GM23338 (cell line): ENCODE results near the gene PCNT. TPM values are rescaled to one million over a fixed set of nuclear protein-coding genes. Genes with fewer than 3 reads are reported as not detected.

Experiments used
- ATAC-seq: fragments of 200-7000 bp; cut with Tn5 transposase; 3 replicates; pipeline ENCODE4 v1.9.1; 2020
- DNase-seq: peaks from one replicate; pipeline ENCODE4 v3.0.0-alpha.2; 2015; ENCODE audit warnings: low spot score
- H2AFZ ChIP-seq: fragments of 200-600 bp; sonication (generic); 2 replicates; pipeline ENCODE4 v1.8.0; 2016; ENCODE audit warnings: antibody characterized with exemption, mild to moderate bottlenecking, moderate library complexity
- H3F3A ChIP-seq: fragments of 200-600 bp; sonication (generic); replicated peaks from 2 replicates; pipeline ENCODE4 v1.8.0; 2017; ENCODE audit warnings: antibody characterized with exemption, mixed run types, low read depth
- H3K27ac ChIP-seq: fragments of 200-600 bp; sonication (generic); 2 replicates; pipeline ENCODE4 v1.6.1; 2016; ENCODE audit warnings: low read depth
- H3K27me3 ChIP-seq: fragments of 200-600 bp; sonication (generic); 2 replicates; pipeline ENCODE4 v1.8.0; 2016; ENCODE audit warnings: mild to moderate bottlenecking, mixed run types, moderate library complexity; ENCODE audit not compliant: insufficient read depth
- H3K36me3 ChIP-seq: fragments of 200-600 bp; sonication (generic); 2 replicates; pipeline ENCODE4 v1.8.0; 2016; ENCODE audit warnings: mild to moderate bottlenecking; ENCODE audit not compliant: insufficient read depth
- H3K4me1 ChIP-seq: fragments of 200-600 bp; sonication (generic); 2 replicates; pipeline ENCODE4 v1.8.0; 2016; ENCODE audit warnings: mild to moderate bottlenecking, moderate library complexity; ENCODE audit not compliant: insufficient read depth
- H3K4me2 ChIP-seq: fragments of 200-600 bp; sonication (generic); 2 replicates; pipeline ENCODE4 v1.7.1; 2017; ENCODE audit warnings: mixed run types
- H3K4me3 ChIP-seq: fragments of 200-600 bp; sonication (generic); 2 replicates; pipeline ENCODE4 v1.6.1; 2016; ENCODE audit warnings: mixed run types
- H3K79me2 ChIP-seq: fragments of 200-600 bp; sonication (generic); replicated peaks from 2 replicates; pipeline ENCODE4 v1.8.0; 2017; ENCODE audit warnings: mild to moderate bottlenecking; ENCODE audit not compliant: insufficient read depth
- H3K9me2 ChIP-seq: fragments of 200-600 bp; sonication (generic); 2 replicates; pipeline ENCODE4 v1.8.0; 2017; ENCODE audit not compliant: insufficient read depth
- H4K20me1 ChIP-seq: fragments of 200-600 bp; sonication (generic); replicated peaks from 2 replicates; pipeline ENCODE4 v1.8.0; 2017; ENCODE audit warnings: mild to moderate bottlenecking; ENCODE audit not compliant: insufficient read depth
- H3K27ac Mint-ChIP-seq: 2 replicates; pipeline ENCODE4 v1.8.0; 2020; ENCODE audit warnings: inconsistent platforms, mild to moderate bottlenecking, moderate library complexity, mixed read lengths
- H3K27me3 Mint-ChIP-seq: 3 replicates; pipeline ENCODE4 v1.8.0; 2022; ENCODE audit warnings: low read depth, mild to moderate bottlenecking, moderate library complexity, mixed read lengths, inconsistent platforms; ENCODE audit not compliant: insufficient read depth, poor library complexity
- H3K36me3 Mint-ChIP-seq: 3 replicates; pipeline ENCODE4 v1.8.0; 2021; ENCODE audit warnings: low read depth, mild to moderate bottlenecking, inconsistent platforms, moderate library complexity, mixed read lengths
- H3K4me1 Mint-ChIP-seq: 3 replicates; pipeline ENCODE4 v1.8.0; 2020; ENCODE audit warnings: mild to moderate bottlenecking, inconsistent platforms, mixed read lengths
- H3K4me3 Mint-ChIP-seq: 3 replicates; pipeline ENCODE4 v1.8.0; 2021; ENCODE audit warnings: moderate library complexity, mild to moderate bottlenecking, inconsistent platforms, mixed read lengths
- H3K9me3 Mint-ChIP-seq: 3 replicates; pipeline ENCODE4 v1.8.0; 2020; ENCODE audit warnings: moderate library complexity, mild to moderate bottlenecking, inconsistent platforms, mixed read lengths
- CREB1 ChIP-seq: fragments of 250-450 bp; sonication (Bioruptor Pico); IDR thresholded peaks from 2 replicates; pipeline ENCODE4 v1.5.0; 2020; ENCODE audit warnings: low read depth, mild to moderate bottlenecking, moderate library complexity
- EZH2phosphoT487 ChIP-seq: fragments of 200-600 bp; sonication (generic); IDR thresholded peaks from one replicate; pipeline ENCODE4 v1.8.1; 2018; ENCODE audit warnings: antibody characterized with exemption; ENCODE audit not compliant: unreplicated experiment
- JUNB ChIP-seq: IDR thresholded peaks from one replicate; pipeline ENCODE4 v1.6.1; 2016; ENCODE audit warnings: antibody characterized with exemption; ENCODE audit not compliant: unreplicated experiment
- NANOG ChIP-seq: IDR thresholded peaks from 2 replicates; pipeline ENCODE4 v1.6.1; 2016; ENCODE audit warnings: antibody characterized with exemption, borderline replicate concordance
- POLR2AphosphoS5 ChIP-seq: IDR thresholded peaks from 2 replicates; pipeline ENCODE4 v1.6.1; 2016; ENCODE audit warnings: antibody characterized with exemption, low read depth
- ZNF114 ChIP-seq: fragments of 250-450 bp; sonication (Bioruptor Pico); IDR thresholded peaks from 2 replicates; pipeline ENCODE4 v1.5.0; 2020; ENCODE audit warnings: mild to moderate bottlenecking, moderate library complexity
- ZNF331 ChIP-seq: fragments of 250-450 bp; sonication (Bioruptor Pico); IDR thresholded peaks from 2 replicates; pipeline ENCODE4 v1.5.0; 2020; ENCODE audit warnings: low read depth, mild to moderate bottlenecking, moderate library complexity
- polyA plus RNA-seq: library from polyadenylated mRNA; unstranded; fragments of >200 nt; fragmentation: Nextera tagmentation; extraction: Ambion mirVana; gene quantifications from 2 replicates; pipeline ENCODE4 v1.2.1, GENCODE V29; 2016
- total RNA-seq: library from RNA; depleted of rRNA; stranded (reverse); fragments of >200 nt; shearing (Covaris generic); gene quantifications from 2 replicates; pipeline ENCODE4 v1.2.3, GENCODE V29; 2014
- TF ChIP-seq, protein P1 (sequence below): IDR thresholded peaks from 2 replicates; pipeline ENCODE4 v1.6.1; 2016; ENCODE audit warnings: antibody characterized with exemption
- TF ChIP-seq, protein P2 (sequence below): IDR thresholded peaks from one replicate; pipeline ENCODE4 v1.6.1; 2018; ENCODE audit warnings: antibody characterized with exemption; ENCODE audit not compliant: unreplicated experiment
- TF ChIP-seq, protein P3 (sequence below), 2 experiments: fragments of 200-600 bp in 1 of 2; sonication (generic) in 1 of 2; conservative IDR thresholded peaks; 2 replicates each; pipeline versions ENCODE4 v1.5.1 to v1.6.1; 2016 to 2017; ENCODE audit warnings: antibody characterized with exemption in 2 of 2, low read depth in 2 of 2, mild to moderate bottlenecking in 2 of 2, moderate library complexity in 1 of 2
- TF ChIP-seq, protein P4 (sequence below): fragments of 250-450 bp; sonication (Bioruptor Pico); IDR thresholded peaks from 2 replicates; pipeline ENCODE4 v1.5.0; 2020; ENCODE audit warnings: mild to moderate bottlenecking, moderate library complexity

PCNT gene
- total and polyA plus RNA-seq, 2 experiments from 2014 or later: 39.6 to 46.1 TPM

DNA sequence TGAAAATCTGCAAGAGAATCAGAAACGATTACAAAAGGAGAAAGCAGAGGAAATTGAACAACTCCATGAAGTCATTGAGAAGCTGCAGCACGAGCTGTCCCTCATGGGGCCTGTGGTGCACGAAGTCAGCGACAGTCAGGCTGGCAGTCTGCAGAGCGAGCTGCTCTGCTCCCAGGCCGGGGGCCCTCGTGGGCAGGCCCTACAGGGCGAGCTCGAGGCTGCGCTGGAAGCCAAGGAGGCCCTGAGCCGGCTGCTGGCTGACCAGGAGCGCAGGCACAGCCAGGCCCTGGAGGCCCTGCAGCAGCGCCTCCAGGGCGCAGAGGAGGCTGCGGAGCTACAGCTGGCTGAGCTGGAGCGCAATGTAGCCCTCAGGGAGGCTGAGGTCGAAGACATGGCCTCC is 87.3 kb downstream of the PCNT start (continued):
- TF ChIP-seq, protein P1, sequence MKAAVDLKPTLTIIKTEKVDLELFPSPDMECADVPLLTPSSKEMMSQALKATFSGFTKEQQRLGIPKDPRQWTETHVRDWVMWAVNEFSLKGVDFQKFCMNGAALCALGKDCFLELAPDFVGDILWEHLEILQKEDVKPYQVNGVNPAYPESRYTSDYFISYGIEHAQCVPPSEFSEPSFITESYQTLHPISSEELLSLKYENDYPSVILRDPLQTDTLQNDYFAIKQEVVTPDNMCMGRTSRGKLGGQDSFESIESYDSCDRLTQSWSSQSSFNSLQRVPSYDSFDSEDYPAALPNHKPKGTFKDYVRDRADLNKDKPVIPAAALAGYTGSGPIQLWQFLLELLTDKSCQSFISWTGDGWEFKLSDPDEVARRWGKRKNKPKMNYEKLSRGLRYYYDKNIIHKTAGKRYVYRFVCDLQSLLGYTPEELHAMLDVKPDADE: no peak
- TF ChIP-seq, protein P2, sequence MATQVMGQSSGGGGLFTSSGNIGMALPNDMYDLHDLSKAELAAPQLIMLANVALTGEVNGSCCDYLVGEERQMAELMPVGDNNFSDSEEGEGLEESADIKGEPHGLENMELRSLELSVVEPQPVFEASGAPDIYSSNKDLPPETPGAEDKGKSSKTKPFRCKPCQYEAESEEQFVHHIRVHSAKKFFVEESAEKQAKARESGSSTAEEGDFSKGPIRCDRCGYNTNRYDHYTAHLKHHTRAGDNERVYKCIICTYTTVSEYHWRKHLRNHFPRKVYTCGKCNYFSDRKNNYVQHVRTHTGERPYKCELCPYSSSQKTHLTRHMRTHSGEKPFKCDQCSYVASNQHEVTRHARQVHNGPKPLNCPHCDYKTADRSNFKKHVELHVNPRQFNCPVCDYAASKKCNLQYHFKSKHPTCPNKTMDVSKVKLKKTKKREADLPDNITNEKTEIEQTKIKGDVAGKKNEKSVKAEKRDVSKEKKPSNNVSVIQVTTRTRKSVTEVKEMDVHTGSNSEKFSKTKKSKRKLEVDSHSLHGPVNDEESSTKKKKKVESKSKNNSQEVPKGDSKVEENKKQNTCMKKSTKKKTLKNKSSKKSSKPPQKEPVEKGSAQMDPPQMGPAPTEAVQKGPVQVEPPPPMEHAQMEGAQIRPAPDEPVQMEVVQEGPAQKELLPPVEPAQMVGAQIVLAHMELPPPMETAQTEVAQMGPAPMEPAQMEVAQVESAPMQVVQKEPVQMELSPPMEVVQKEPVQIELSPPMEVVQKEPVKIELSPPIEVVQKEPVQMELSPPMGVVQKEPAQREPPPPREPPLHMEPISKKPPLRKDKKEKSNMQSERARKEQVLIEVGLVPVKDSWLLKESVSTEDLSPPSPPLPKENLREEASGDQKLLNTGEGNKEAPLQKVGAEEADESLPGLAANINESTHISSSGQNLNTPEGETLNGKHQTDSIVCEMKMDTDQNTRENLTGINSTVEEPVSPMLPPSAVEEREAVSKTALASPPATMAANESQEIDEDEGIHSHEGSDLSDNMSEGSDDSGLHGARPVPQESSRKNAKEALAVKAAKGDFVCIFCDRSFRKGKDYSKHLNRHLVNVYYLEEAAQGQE: no peak
- TF ChIP-seq, protein P3, sequence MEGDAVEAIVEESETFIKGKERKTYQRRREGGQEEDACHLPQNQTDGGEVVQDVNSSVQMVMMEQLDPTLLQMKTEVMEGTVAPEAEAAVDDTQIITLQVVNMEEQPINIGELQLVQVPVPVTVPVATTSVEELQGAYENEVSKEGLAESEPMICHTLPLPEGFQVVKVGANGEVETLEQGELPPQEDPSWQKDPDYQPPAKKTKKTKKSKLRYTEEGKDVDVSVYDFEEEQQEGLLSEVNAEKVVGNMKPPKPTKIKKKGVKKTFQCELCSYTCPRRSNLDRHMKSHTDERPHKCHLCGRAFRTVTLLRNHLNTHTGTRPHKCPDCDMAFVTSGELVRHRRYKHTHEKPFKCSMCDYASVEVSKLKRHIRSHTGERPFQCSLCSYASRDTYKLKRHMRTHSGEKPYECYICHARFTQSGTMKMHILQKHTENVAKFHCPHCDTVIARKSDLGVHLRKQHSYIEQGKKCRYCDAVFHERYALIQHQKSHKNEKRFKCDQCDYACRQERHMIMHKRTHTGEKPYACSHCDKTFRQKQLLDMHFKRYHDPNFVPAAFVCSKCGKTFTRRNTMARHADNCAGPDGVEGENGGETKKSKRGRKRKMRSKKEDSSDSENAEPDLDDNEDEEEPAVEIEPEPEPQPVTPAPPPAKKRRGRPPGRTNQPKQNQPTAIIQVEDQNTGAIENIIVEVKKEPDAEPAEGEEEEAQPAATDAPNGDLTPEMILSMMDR (conservative IDR thresholded peaks at IDR 0.05; ENCODE audit: low read depth in 2 of 2): no peak
- TF ChIP-seq ZNF331 (CRISPR knock-in tag): no peak
- no peak for TF ChIP-seq POLR2AphosphoS5

DNA sequence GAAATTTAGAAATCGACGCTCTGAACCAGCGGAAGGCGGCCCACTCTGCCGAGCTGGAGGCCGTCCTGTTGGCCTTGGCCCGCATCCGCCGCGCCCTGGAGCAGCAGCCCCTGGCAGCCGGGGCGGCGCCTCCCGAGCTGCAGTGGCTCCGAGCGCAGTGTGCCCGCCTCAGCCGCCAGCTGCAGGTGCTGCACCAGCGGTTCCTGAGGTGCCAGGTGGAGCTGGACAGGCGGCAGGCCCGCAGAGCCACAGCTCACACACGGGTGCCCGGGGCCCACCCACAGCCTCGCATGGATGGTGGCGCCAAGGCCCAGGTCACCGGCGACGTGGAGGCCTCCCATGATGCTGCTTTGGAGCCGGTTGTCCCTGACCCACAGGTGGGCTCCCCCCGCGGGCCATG is 87.7 kb downstream of the PCNT start:
- no peaks in the 10 kb centered on the region; the same call in 1 of the 2 replicates for H3K36me3 ChIP-seq
- TF ChIP-seq JUNB (no peak), ZNF114 (CRISPR knock-in tag) (no peak), CREB1 (CRISPR knock-in tag) (no peak), EZH2phosphoT487 (no peak), NANOG (no peak), POLR2AphosphoS5 (no peak)
- TF ChIP-seq, protein P4, sequence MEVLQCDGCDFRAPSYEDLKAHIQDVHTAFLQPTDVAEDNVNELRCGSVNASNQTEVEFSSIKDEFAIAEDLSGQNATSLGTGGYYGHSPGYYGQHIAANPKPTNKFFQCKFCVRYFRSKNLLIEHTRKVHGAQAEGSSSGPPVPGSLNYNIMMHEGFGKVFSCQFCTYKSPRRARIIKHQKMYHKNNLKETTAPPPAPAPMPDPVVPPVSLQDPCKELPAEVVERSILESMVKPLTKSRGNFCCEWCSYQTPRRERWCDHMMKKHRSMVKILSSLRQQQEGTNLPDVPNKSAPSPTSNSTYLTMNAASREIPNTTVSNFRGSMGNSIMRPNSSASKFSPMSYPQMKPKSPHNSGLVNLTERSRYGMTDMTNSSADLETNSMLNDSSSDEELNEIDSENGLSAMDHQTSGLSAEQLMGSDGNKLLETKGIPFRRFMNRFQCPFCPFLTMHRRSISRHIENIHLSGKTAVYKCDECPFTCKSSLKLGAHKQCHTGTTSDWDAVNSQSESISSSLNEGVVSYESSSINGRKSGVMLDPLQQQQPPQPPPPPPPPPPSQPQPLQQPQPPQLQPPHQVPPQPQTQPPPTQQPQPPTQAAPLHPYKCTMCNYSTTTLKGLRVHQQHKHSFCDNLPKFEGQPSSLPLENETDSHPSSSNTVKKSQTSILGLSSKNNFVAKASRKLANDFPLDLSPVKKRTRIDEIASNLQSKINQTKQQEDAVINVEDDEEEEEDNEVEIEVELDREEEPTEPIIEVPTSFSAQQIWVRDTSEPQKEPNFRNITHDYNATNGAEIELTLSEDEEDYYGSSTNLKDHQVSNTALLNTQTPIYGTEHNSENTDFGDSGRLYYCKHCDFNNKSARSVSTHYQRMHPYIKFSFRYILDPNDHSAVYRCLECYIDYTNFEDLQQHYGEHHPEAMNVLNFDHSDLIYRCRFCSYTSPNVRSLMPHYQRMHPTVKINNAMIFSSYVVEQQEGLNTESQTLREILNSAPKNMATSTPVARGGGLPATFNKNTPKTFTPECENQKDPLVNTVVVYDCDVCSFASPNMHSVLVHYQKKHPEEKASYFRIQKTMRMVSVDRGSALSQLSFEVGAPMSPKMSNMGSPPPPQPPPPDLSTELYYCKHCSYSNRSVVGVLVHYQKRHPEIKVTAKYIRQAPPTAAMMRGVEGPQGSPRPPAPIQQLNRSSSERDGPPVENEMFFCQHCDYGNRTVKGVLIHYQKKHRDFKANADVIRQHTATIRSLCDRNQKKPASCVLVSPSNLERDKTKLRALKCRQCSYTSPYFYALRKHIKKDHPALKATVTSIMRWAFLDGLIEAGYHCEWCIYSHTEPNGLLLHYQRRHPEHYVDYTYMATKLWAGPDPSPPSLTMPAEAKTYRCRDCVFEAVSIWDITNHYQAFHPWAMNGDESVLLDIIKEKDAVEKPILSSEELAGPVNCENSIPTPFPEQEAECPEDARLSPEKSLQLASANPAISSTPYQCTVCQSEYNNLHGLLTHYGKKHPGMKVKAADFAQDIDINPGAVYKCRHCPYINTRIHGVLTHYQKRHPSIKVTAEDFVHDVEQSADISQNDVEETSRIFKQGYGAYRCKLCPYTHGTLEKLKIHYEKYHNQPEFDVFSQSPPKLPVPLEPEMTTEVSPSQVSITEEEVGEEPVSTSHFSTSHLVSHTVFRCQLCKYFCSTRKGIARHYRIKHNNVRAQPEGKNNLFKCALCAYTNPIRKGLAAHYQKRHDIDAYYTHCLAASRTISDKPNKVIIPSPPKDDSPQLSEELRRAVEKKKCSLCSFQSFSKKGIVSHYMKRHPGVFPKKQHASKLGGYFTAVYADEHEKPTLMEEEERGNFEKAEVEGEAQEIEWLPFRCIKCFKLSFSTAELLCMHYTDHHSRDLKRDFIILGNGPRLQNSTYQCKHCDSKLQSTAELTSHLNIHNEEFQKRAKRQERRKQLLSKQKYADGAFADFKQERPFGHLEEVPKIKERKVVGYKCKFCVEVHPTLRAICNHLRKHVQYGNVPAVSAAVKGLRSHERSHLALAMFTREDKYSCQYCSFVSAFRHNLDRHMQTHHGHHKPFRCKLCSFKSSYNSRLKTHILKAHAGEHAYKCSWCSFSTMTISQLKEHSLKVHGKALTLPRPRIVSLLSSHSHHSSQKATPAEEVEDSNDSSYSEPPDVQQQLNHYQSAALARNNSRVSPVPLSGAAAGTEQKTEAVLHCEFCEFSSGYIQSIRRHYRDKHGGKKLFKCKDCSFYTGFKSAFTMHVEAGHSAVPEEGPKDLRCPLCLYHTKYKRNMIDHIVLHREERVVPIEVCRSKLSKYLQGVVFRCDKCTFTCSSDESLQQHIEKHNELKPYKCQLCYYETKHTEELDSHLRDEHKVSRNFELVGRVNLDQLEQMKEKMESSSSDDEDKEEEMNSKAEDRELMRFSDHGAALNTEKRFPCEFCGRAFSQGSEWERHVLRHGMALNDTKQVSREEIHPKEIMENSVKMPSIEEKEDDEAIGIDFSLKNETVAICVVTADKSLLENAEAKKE (CRISPR knock-in tag): no peak
- no peaks in the 10 kb centered on the region for H4K20me1 ChIP-seq
- Mint-ChIP-seq H3K36me3 (peaks cover 26% of the 10 kb centered on the region), H3K4me1 (peaks cover 28% of the 10 kb centered on the region), H3K27ac (no peak overlapping the region), H3K27me3 (peaks cover 11% of the 10 kb centered on the region), H3K4me3 (no peak overlapping the region), H3K9me3 (no peaks in the 10 kb centered on the region)
- peak; percentile 33 for ATAC-seq
- H2AFZ ChIP-seq: no peak overlapping the region
- H3K4me1 ChIP-seq: no peaks in the 10 kb centered on the region
- H3K27me3 ChIP-seq: no peaks in the 10 kb centered on the region
- H3K9me2 ChIP-seq: no peaks in the 10 kb centered on the region
- no peaks in the 10 kb centered on the region for H3K79me2 ChIP-seq
- no peak overlapping the region for H3K4me3 ChIP-seq
- H3F3A ChIP-seq: no peaks in the 10 kb centered on the region; the same call in 1 of the 2 replicates
- H3K27ac ChIP-seq: no peak overlapping the region
- no peak for DNase-seq
- H3K4me2 ChIP-seq: no peak overlapping the region
